DND-41 (cell line): Measurements from ENCODE around the gene ZSWIM5.
"Not testable (repeated sequence)": the region's sequence is repeated elsewhere in the genome, so short reads cannot be mapped to it uniquely, and the experiment has no call there.

Source experiments
- ATAC-seq: fragments of 200-7000 bp; cut with Tn5 transposase; 3 replicates; pipeline ENCODE4 v1.9.1; 2021; ENCODE audit warnings: low read depth; ENCODE audit not compliant: insufficient read depth
- DNase-seq: peaks from one replicate; pipeline ENCODE4 v3.0.0-alpha.2; 2020
- H2AFZ ChIP-seq: 2 replicates; pipeline ENCODE4 v1.6.0; 2012; ENCODE audit warnings: low read depth, low read length
- H3K27ac ChIP-seq: 2 replicates; pipeline ENCODE4 v1.5.1; 2012; ENCODE audit warnings: low read length, inconsistent platforms
- H3K27me3 ChIP-seq: fragments of 200-600 bp; sonication (generic); 2 replicates; pipeline ENCODE4 v1.6.0; 2012; ENCODE audit warnings: low read length, mild to moderate bottlenecking, inconsistent platforms; ENCODE audit not compliant: insufficient read depth, poor library complexity
- H3K36me3 ChIP-seq: 2 replicates; pipeline ENCODE4 v1.5.1; 2012; ENCODE audit warnings: low read length, inconsistent platforms; ENCODE audit not compliant: insufficient read depth
- H3K4me1 ChIP-seq: 2 replicates; pipeline ENCODE4 v1.5.1; 2012; ENCODE audit warnings: mild to moderate bottlenecking, low read length; ENCODE audit not compliant: insufficient read depth
- H3K4me2 ChIP-seq: 2 replicates; pipeline ENCODE4 v1.6.0; 2012; ENCODE audit warnings: mild to moderate bottlenecking, moderate library complexity, low read length, inconsistent platforms; ENCODE audit not compliant: insufficient read depth
- H3K4me3 ChIP-seq, 2 experiments: fragments of 200-600 bp in 1 of 2; shearing (Covaris generic) in 1 of 2; 2 replicates each; pipeline ENCODE4 v1.5.1; 2012 to 2016; ENCODE audit warnings: inconsistent platforms in 2 of 2, low read length in 2 of 2, mild to moderate bottlenecking in 2 of 2, low read depth in 1 of 2, moderate library complexity in 1 of 2
- H3K79me2 ChIP-seq: 2 replicates; pipeline ENCODE4 v1.6.0; 2012; ENCODE audit warnings: low read length, inconsistent platforms; ENCODE audit not compliant: insufficient read depth
- H3K9ac ChIP-seq: 2 replicates; pipeline ENCODE4 v1.6.0; 2012; ENCODE audit warnings: low read depth, mild to moderate bottlenecking, inconsistent platforms, low read length, moderate library complexity
- H3K9me3 ChIP-seq: 2 replicates; pipeline ENCODE4 v1.5.1; 2012; ENCODE audit warnings: low read length, moderate library complexity, mild to moderate bottlenecking, inconsistent platforms; ENCODE audit not compliant: insufficient read depth, severe bottlenecking
- H4K20me1 ChIP-seq: 2 replicates; pipeline ENCODE4 v1.6.0; 2012; ENCODE audit warnings: low read length; ENCODE audit not compliant: insufficient read depth
- EZH2 ChIP-seq: IDR thresholded peaks from 3 replicates; pipeline ENCODE4 v1.6.1; 2012; ENCODE audit warnings: borderline replicate concordance, low read depth, mild to moderate bottlenecking, moderate library complexity, low read length, inconsistent platforms; ENCODE audit not compliant: severe bottlenecking
- TF ChIP-seq, protein P1 (sequence below): IDR thresholded peaks from 2 replicates; pipeline ENCODE4 v1.5.1; 2012; ENCODE audit warnings: borderline replicate concordance, low read length, moderate library complexity, mild to moderate bottlenecking; ENCODE audit not compliant: poor library complexity, severe bottlenecking; ENCODE audit errors: extremely low read depth

The ZSWIM5 gene

DNA sequence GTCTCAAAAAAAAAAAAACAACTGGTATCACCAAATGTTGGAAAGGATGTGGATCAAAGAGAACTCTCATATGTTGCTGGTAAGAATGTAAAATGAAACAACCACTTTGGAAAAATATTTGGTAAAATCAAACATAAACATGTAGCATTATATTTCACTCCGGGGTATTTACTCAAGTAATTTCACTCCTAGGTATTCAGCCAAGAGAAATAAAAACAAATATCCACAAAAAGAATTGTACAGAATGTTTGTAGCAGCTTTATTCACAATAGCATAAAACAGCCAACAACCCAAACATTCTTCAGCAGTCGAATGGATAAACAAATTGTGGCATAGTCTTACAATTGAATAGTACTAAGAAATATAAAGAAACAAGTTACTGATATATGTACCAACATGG, 32.4 kb upstream of the ZSWIM5 start:
- no peak for TF ChIP-seq EZH2
- TF ChIP-seq, protein P1, sequence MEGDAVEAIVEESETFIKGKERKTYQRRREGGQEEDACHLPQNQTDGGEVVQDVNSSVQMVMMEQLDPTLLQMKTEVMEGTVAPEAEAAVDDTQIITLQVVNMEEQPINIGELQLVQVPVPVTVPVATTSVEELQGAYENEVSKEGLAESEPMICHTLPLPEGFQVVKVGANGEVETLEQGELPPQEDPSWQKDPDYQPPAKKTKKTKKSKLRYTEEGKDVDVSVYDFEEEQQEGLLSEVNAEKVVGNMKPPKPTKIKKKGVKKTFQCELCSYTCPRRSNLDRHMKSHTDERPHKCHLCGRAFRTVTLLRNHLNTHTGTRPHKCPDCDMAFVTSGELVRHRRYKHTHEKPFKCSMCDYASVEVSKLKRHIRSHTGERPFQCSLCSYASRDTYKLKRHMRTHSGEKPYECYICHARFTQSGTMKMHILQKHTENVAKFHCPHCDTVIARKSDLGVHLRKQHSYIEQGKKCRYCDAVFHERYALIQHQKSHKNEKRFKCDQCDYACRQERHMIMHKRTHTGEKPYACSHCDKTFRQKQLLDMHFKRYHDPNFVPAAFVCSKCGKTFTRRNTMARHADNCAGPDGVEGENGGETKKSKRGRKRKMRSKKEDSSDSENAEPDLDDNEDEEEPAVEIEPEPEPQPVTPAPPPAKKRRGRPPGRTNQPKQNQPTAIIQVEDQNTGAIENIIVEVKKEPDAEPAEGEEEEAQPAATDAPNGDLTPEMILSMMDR, result no peak
- ATAC-seq (no peak), DNase-seq (no peak)
- Histone ChIP-seq H3K27me3 (no peaks in the 10 kb centered on the region), H3K9me3 (peaks cover 7% of the 10 kb centered on the region), H4K20me1 (no peaks in the 10 kb centered on the region), H3K4me2 (no peak overlapping the region), H3K79me2 (no peaks in the 10 kb centered on the region), H2AFZ (no peak overlapping the region), H3K9ac (no peak overlapping the region), H3K4me3 (no peak overlapping the region), H3K4me1 (no peaks in the 10 kb centered on the region), H3K36me3 (no peaks in the 10 kb centered on the region), H3K27ac (no peak overlapping the region)

DNA sequence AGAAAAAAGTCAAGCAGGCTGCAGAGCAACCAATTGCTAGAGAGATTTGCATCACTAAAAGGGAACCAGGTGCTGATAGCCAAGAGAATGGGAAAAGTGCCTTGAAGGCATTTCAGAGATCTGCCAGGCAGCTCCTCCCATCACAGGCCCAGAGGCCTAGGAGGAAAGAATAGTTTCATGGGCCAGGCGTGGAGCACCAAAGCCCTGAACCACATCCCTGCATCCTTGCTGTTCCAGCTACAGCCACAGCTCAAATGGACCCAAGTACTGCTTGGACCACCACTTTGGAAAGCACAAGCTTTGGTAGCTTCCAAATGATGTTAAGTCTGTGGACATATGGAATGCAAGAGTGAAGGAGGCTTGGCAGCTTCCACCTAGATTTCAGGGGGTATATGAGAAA, 29.7 kb upstream of the ZSWIM5 start:
- Histone ChIP-seq H3K36me3 (no peaks in the 10 kb centered on the region), H3K4me2 (no peak overlapping the region), H3K4me1 (no peaks in the 10 kb centered on the region), H4K20me1 (no peaks in the 10 kb centered on the region), H3K4me3 (no peak overlapping the region), H3K27me3 (no peaks in the 10 kb centered on the region), H3K9me3 (peaks cover 6% of the 10 kb centered on the region), H3K9ac (no peak overlapping the region), H2AFZ (no peak overlapping the region), H3K27ac (no peak overlapping the region), H3K79me2 (no peaks in the 10 kb centered on the region)
- ATAC-seq, result no peak
- no peak for TF ChIP-seq EZH2
- TF ChIP-seq, protein P1, result no peak
- no peak for DNase-seq

DNA sequence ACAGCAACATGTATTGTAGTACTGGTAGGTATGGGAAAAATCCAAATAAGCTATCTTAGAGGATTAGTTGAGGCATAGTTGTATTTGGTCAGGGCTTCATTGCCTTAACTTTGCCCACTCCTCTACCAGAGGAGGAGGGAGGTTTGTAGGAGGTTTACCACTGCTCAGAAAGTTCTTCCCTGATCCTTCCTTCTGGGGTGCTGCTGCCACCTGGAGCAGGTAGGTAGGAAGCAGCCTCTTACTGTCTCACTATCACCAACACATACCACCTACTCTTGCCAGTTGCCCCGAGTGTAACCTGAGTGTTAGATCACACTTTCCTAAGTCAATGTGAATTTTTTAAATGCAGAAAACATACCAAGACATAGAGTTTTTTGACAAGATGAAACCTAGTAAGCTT, 24.1 kb upstream of the ZSWIM5 start:
- Histone ChIP-seq H3K36me3 (no peaks in the 10 kb centered on the region), H4K20me1 (no peaks in the 10 kb centered on the region), H3K4me3 (no peak overlapping the region), H3K27me3 (peaks cover 3% of the 10 kb centered on the region), H2AFZ (no peak overlapping the region), H3K9ac (no peak overlapping the region), H3K27ac (no peak overlapping the region), H3K4me2 (no peak overlapping the region), H3K4me1 (no peaks in the 10 kb centered on the region), H3K9me3 (no peaks in the 10 kb centered on the region), H3K79me2 (no peaks in the 10 kb centered on the region)
- DNase-seq (no peak), ATAC-seq (no peak)
- TF ChIP-seq EZH2, result no peak
- TF ChIP-seq, protein P1, result no peak

DNA sequence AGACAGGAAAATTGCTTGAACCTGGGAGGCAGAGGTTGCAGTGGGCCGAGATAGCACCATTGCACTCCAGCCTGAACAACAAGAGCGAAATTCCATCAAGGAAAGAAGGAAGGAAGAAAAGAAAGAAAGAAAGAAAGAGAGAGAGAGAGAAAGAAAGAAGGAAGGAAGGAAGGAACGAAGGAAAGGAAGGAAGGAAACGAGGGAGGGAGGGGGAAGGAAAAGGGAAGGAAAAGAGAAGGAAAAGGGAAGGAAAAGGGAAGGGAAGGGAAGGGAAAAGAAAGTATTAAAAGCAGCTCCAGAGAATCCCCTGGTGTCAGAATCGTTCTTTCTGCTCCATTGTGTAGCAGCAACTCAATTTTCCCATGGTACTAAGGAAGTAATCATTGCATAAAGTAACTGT, 19.2 kb upstream of the ZSWIM5 start:
- ATAC-seq (no peak), DNase-seq (no peak)
- Histone ChIP-seq H3K27ac (no peak overlapping the region), H3K36me3 (no peaks in the 10 kb centered on the region), H4K20me1 (no peaks in the 10 kb centered on the region), H2AFZ (no peak overlapping the region), H3K27me3 (peaks cover 5% of the 10 kb centered on the region), H3K4me1 (no peaks in the 10 kb centered on the region), H3K9me3 (no peaks in the 10 kb centered on the region), H3K4me2 (no peak overlapping the region), H3K4me3 (no peak overlapping the region), H3K79me2 (no peaks in the 10 kb centered on the region), H3K9ac (no peak overlapping the region)
- TF ChIP-seq, protein P1, result no peak
- no peak for TF ChIP-seq EZH2

DNA sequence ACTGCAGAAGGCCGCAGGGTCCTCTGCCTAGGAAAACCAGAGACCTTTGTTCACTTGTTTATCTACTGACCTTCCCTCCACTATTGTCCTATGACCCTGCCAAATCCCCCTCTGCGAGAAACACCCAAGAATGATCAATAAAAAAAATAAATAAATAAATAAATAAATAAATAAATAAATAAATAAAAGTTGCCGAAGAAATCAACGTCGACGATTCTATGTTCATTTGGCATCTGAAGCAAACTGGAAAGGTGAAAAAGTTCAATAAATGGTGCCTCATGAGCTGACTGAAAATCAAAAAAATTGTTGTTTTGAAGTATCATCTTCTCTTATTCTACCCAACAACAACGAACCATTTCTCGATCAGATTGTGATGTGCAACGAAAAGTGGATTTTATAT, 17.3 kb upstream of the ZSWIM5 start:
- H3K27ac ChIP-seq, H4K20me1 ChIP-seq, H3K79me2 ChIP-seq, H3K27me3 ChIP-seq, H3K9me3 ChIP-seq, H3K9ac ChIP-seq, H2AFZ ChIP-seq, H3K36me3 ChIP-seq, H3K4me2 ChIP-seq, H3K4me3 ChIP-seq, ATAC-seq, H3K4me1 ChIP-seq, DNase-seq: not testable (repeated sequence)
